Thyroid gland (tissue), 4 donors: ENCODE measurements around the gene TRIM41. TPM values are rescaled to one million over a fixed set of nuclear protein-coding genes. Genes with fewer than 3 reads are reported as not detected.
"Not testable (repeated sequence)": the region's sequence is repeated elsewhere in the genome, so short reads cannot be mapped to it uniquely, and the experiment has no call there.

Experiments used
- DNase-seq, 2 donors: peaks; one replicate each; pipeline ENCODE4 v3.0.0-alpha.2; 2019
- H3K27ac ChIP-seq, 3 donors: fragments of 200-600 bp; sonication (generic); 1 replicate in 2 of 3; 2 replicates in 1 of 3; pipeline ENCODE4 v1.5.1; 2016 to 2019; ENCODE audit warnings: mild to moderate bottlenecking in 1 of 3, moderate library complexity in 1 of 3
- H3K27me3 ChIP-seq: fragments of 200-600 bp; sonication (generic); one replicate; pipeline ENCODE4 v1.5.1; 2019
- H3K36me3 ChIP-seq, 2 donors: fragments of 200-600 bp; sonication (generic); one replicate each; pipeline ENCODE4 v1.5.1; 2016 to 2019
- H3K4me1 ChIP-seq, 2 donors: fragments of 200-600 bp; sonication (generic); one replicate each; pipeline ENCODE4 v1.5.1; 2017 to 2019
- H3K4me3 ChIP-seq, 3 donors: fragments of 200-600 bp; sonication (generic); replicated peaks in 1 of 3; 1 replicate in 2 of 3; 2 replicates in 1 of 3; pipeline ENCODE4 v1.5.1; 2016; ENCODE audit warnings: mild to moderate bottlenecking in 1 of 3
- H3K9me3 ChIP-seq: fragments of 200-600 bp; sonication (generic); one replicate; pipeline ENCODE4 v1.5.1; 2017
- CTCF ChIP-seq, 6 experiments: fragments of 200-600 bp in 3 of 6; fragments of 450-650 bp in 3 of 6; sonication (generic) in 3 of 6; IDR thresholded peaks; one replicate each; pipeline ENCODE4 v1.5.1; 2016 to 2019; ENCODE audit warnings: antibody characterized with exemption in 6 of 6, mild to moderate bottlenecking in 2 of 6, inconsistent platforms in 1 of 6, moderate library complexity in 1 of 6
- POLR2A ChIP-seq, 2 donors: fragments of 450-650 bp; IDR thresholded peaks; one replicate each; pipeline ENCODE4 v1.6.1; 2017; ENCODE audit warnings: antibody characterized with exemption in 2 of 2, mild to moderate bottlenecking in 2 of 2, moderate library complexity in 1 of 2
- WGBS, 2 donors: methylation state at CpG; one replicate each; pipeline ENCODE4 v1.1.5; 2017; 5-methylcytosine and 5-hydroxymethylcytosine counted together
- intact Hi-C: fragments of 100-400 bp; cut with DNase I; formaldehyde crosslinking; loops from one replicate; pipeline ENCODE4 v1.15.1; 2023
- total RNA-seq, 4 donors: library from RNA; depleted of rRNA; stranded (reverse); fragments of >200 nt; gene quantifications; one replicate each; pipeline ENCODE4 v1.2.3, GENCODE V29; 2016

Gene TRIM41
- 10 to 100 TPM; 18.8 to 31.1 (median 22.8) TPM for total RNA-seq

GRCh38 chr5:181223058-181223728, at the start of gene TRIM41:
TSS of gene TRIM41 (plus strand) at chr5:181223281. CDS start at chr5:181224000, 719 bp downstream.
- Histone ChIP-seq H3K4me1 (peaks cover 19 to 28% of the 10 kb centered on the region in 2 donors), H3K9me3 (no peaks in the 10 kb centered on the region), H3K36me3 (no peaks in the 10 kb centered on the region), H3K27ac (peak within 1 kb of the TSS; percentile 91 to 95 (median 95)), H3K4me3 (peak within 1 kb of the TSS; percentile 81 to 86 (median 85)), H3K27me3 (no peaks in the 10 kb centered on the region)
- DNase-seq: peak; percentile 98
- 0% methylated on average over 25 to 35 of the region's 59 CpGs for WGBS, 2 donors
- intact Hi-C loops: loop anchor here (2.0 to 5.0 kb wide), 2 partner anchors 36 to 38 kb away; partner anchors contain the start of gene TRIM52
- peak in 1 of 6 experiments; percentile 6 for TF ChIP-seq CTCF (IDR thresholded peaks at IDR 0.05)
- TF ChIP-seq POLR2A (IDR thresholded peaks at IDR 0.05): peak; percentile 80 to 89

- intact Hi-C loops: no loop called here
- Histone ChIP-seq H3K27ac (no peak overlapping the region), H3K4me3 (no peak overlapping the region), H3K4me1 (peaks cover 6 to 9% of the 10 kb centered on the region in 2 donors), H3K9me3 (no peaks in the 10 kb centered on the region), H3K36me3 (no peaks in the 10 kb centered on the region), H3K27me3 (peaks cover 24% of the 10 kb centered on the region)
- no peak for DNase-seq
- no peak for TF ChIP-seq CTCF (IDR thresholded peaks at IDR 0.05)
- TF ChIP-seq POLR2A (IDR thresholded peaks at IDR 0.05): no peak
- WGBS, 2 donors: 4% methylated on average over 48 to 50 of the region's 50 CpGs
Measured at GRCh38 chr5:181173420-181174342, 49.4 kb upstream of the TRIM41 start.

GRCh38 chr5:181176254-181176952, 46.7 kb upstream of the TRIM41 start:
- no peaks in the 10 kb centered on the region for H3K9me3 ChIP-seq
- intact Hi-C loops: no loop called here
- H3K4me1 ChIP-seq: no peaks in the 10 kb centered on the region
- H3K4me3 ChIP-seq: no peak overlapping the region
- TF ChIP-seq POLR2A (IDR thresholded peaks at IDR 0.05): no peak
- no peak for TF ChIP-seq CTCF (IDR thresholded peaks at IDR 0.05)
- WGBS, 2 donors: 70 to 72% methylated on average over 3 of the region's 3 CpGs
- no peaks in the 10 kb centered on the region for H3K36me3 ChIP-seq
- H3K27me3 ChIP-seq: peaks cover 6% of the 10 kb centered on the region
- no peak for DNase-seq
- H3K27ac ChIP-seq: no peak overlapping the region

GRCh38 chr5:181177559-181177958, 45.5 kb upstream of the TRIM41 start:
- H3K9me3 ChIP-seq, H3K36me3 ChIP-seq, H3K27me3 ChIP-seq, DNase-seq, intact Hi-C loops, H3K4me3 ChIP-seq, H3K27ac ChIP-seq, H3K4me1 ChIP-seq: not testable (repeated sequence)
- WGBS, 2 donors: 76 to 80% methylated on average over 14 of the region's 14 CpGs
